GM21390 (cell line): Measurements from ENCODE around the gene C10orf95.
"Not testable (repeated sequence)": the region's sequence is repeated elsewhere in the genome, so short reads cannot be mapped to it uniquely, and the experiment has no call there.

Experiments
- ATAC-seq: cut with Tn5 transposase; IDR thresholded peaks from one replicate; pipeline ENCODE4 v1.9.1; 2021; ENCODE audit not compliant: unreplicated experiment

Gene C10orf95

GRCh38 chr10:102467318-102467717 is 16.0 kb upstream of the C10orf95 start:
- no peak for ATAC-seq

GRCh38 chr10:102465466-102465865 is 14.1 kb upstream of the C10orf95 start:
- ATAC-seq: no peak

DNA sequence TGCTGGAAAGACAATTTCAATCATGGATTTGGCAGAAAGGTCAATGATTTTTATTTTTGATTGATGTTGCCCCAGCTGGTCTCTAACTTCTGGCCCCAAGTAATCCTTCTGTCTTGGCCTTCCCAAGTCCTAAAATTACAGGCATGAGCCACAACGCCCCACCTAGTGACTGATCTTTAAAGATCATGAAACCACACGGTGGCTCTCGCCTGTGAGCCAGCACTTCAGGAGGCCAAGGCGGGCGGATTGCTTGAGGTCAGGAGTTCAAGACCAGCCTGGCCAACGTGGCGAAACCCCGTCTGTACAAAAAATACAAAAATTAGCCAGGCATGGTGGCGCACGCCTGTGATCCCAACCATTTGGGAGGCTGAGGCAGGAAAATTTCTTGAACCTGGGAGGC is 12.6 kb upstream of the C10orf95 start:
- no peak for ATAC-seq

DNA sequence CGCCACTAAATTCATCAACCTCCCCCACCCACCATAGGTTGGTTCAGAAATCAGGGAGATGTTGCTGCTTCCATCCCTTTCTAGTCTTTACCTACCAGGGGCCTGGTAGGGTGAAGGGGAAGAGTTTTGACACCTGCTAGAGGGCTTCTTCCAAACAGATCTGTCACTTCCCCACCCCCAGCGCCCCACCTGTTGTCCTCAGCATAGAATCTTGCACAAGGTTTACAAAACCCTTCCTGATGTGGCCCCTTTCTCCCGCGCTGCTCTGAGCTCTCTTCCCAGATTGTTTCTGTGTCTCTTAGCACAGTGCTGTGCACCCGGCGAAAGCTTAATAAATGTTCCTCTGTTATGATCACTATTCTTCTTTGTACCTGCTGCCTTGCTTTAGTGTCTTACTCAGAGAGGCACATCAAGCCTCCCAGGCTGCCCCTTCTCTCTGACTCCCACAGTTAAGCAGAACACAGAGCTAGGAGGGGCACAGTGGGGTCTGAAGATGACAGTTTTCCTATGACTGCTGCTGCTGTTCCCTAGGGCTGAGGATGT is 11.2 kb upstream of the C10orf95 start:
- ATAC-seq: no peak

DNA sequence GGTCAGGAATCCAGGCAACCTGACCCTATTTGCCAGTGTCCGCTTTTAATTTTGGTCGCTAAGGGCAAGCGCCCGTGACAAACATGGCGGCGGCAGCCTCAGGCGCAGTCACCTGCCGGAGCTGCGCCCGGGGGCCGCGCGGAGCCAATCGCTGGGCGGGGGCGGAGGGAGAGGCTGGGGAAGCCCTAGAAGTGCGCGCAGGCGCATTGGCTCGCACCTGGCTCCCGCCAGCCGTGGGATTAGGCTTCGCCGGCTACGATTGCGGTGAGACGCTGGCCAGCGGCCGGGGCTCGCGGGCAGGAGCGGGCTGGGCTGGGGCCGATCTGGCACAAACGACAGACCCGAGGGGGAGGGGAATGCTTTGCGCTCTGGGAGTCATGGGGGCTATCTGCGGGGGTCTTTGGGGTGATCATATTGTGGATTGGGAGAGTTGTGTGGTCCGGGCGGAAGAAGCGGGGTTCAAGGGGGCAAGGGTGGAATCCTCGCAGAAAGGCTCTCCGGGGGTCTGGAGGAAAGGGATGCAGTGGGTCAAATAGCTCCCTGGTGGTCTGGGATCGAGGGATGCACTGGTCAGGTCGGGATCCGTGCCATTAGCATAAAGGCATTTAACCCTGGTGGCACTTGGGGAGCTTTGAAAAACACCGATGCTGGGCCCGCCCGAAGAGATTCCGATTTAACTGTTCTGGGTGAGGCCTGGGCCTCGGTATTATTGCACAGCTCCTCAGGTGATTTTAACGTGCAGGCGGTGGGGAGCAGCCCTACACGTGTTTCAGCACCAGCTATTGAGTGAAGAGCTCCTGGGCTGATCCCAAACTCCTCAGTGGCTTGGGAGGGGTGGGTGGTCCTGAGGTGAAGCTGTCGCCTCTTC is 10.1 kb upstream of the C10orf95 start:
- ATAC-seq: peak; percentile 78

GRCh38 chr10:102460836-102461186 is 9.5 kb upstream of the C10orf95 start:
- ATAC-seq: peak; percentile 31

- ATAC-seq: no peak
These were observed 7.3 kb upstream of the C10orf95 start for GRCh38 chr10:102458656-102459055.

DNA sequence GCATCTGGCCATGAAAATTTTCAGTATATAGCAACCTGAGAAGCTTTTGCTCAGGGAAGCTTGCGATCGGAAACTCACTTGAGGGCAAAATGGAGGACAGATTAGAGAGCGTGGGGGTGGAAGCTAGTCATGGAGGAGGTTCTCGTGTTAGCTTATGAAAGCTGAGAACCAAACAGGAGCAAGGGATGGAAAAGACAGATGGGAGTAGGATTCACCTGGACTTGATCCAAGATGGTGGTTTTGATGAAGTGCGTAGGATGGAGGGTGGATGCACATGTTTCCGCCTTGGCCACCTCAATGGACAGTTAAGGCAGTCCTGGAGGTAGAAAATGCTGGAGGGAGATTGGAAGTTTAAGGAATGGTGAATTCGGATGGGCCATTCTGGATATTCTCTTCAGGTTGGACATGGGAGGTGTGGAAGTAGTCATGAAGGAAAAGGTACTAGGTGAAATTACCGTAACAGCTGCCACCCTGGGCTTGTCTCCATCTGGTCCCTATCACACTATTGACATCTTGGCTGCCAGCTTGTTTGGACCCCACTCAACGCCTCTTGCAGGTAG is 6.3 kb upstream of the C10orf95 start:
- ATAC-seq: no peak

GRCh38 chr10:102455893-102456471 is 4.6 kb upstream of the C10orf95 start:
- no peak for ATAC-seq

DNA sequence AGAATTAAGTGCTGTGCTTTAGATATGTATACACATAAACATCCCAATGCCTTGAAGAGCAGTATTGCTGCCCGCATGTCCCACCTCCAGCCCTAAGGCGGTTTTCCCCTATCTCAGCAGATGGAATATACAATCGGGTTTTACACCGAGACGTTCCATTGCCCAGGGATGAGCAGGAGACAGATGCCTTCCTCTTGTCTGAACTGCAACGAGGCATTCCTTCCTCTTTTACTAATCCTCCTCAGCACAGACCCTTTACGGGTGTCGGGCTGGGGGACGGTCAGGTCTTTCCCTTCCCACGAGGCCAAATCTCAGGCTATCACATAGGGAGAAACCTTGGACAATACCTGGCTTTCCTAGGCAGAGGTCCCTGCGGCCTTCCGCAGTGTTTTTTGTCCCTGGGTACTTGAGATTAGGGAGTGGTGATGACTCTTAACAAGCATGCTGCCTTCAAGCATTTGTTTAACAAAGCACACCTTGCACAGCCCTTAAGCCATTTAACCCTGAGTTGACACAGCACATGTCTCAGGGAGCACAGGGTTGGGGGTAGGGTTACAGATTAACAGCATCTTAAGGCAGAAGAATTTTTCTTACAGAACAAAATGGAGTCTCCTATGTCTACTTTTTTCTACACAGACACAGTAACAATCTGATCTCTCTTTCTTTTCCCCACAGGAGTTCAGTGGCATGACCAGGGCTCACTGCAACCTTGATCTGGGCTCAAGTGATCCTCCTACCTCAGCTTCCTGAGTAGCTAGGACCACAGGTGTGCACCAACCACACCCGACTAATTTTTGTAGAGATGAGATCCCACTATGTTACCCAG is 3.5 kb upstream of the C10orf95 start:
- not testable (repeated sequence) for ATAC-seq

- no peak for ATAC-seq
These were observed 2.2 kb upstream of the C10orf95 start for GRCh38 chr10:102453502-102453901.

DNA sequence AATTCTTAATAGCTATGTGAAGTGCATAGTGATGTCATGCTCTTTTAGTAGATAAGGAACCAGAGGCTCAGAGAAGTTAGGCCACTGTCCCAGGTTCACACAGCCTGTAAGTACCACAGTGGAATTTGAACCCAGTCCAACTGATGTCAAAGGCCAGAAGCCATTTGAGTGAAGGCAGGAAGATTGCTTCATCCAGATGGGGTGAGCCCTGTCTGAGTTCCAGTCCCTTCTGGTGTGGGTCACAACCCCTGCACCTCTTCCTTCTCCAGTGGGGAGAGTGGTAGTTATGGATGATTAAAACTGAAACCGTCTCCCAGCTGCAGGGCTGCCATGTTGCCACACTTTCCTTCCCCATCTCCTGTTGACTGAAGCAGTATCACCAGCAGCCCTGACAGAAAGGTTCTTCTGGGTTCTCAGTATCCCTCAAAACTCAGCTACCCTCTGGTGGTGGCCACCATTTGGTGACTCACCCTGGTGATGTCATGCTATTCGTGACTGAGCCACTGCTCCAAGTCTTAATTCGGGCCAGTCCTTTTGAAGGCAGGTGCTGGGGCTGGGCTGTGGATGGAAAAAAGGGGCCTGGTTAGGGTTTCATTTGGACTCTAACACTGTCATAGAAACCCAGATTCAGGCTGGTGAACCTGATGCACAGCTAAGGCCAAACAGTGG is 1.5 kb upstream of the C10orf95 start:
- ATAC-seq: no peak

DNA sequence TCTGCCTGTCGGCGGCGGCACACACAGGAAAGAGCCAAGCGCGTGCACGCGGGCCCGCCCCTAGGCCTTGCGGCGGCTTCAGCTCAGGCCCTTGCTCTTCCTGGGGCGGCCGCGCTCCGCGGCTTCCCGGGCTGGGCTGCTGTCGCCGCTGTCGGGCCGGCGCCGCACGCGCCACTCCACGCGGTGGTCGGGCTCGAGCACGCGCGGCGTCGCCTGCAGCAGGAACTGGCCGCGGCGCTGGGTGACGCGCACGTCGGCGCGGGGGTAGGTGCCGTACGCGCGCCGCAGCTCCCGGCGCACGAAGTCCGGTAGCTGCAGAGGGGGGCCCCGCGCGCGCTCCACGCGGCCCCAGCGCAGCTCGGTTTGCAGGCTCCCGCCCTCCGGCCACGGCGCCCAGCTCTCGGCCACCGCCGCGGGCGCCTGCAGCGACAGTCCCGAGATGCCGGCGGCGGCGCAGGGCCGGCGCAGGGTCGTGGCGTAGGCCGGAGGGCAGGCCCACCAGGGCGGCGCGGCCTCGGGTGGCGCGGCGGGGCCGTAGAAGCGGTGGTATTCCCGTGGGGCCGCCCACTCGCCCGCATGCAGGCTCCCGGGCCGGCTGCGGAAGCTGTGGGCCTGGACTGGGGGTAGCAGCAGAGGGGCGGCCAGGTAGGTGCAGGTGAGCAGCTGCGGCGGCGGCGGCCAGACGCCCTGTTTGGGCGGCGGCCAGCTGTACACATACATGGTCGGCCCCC is 804 bp downstream of the C10orf95 start:
- ATAC-seq: peak; percentile 69

DNA sequence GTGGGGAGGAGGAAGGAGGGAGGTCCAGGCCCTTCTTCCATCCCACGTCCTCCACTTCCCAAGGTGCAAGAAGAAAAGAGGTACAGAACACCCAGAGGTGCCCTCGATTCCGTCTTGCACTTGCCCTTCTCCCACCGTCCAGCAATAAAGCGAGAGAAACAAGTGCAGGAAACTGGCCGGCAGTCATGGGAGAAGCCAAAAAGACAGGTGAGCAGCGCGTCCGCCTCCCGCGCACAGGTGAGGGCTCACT is 1.3 kb downstream of the C10orf95 start:
- ATAC-seq: no peak

- peak; percentile 47 for ATAC-seq
These were observed 1.8 kb downstream of the C10orf95 start for GRCh38 chr10:102449321-102450123.

DNA sequence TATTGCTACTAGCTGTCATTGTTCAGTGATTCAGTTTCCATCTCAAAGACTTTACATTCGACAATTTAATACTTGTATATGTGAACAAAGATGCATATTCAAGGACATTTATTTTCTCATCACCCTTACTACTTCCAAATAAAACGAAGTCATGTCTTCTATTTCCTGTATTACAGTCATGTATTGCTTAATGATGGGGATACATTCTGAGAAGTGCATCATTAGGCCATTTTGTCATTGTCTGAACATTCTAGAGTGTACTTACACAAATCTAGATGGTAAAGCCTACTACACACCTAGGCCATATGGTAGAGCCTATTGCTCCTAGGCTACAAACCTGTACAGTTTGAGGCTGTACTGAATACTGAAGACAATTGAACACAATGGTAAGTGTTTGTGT is 6.5 kb downstream of the C10orf95 start:
- ATAC-seq: no peak

- no peak for ATAC-seq
These were observed 13.0 kb downstream of the C10orf95 start for GRCh38 chr10:102438374-102438773.

- no peak for ATAC-seq
These were observed 13.8 kb downstream of the C10orf95 start for GRCh38 chr10:102437515-102437914.

DNA sequence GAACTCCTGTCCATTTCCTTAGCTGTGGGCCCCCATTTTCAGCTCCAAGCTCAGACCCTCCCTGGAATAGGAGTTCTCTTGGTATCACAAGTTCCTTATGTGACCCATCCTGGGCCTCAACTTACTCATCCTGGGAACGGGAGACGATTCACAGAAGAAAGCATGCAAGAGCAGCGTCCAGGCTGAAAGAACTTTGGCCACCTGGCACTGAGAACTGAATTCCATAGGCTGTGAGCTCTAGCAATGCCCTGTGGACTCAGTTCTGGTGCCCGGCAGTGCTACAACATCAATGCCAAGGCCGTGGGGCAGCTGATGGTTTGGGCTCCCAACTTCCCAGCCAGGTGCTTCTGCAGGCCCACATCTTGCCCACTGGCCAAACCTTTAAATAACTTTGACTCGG is 15.0 kb downstream of the C10orf95 start:
- no peak for ATAC-seq
